Prostate gland (tissue), 2 donors: ENCODE measurements around the gene DLL4. TPM values are rescaled to one million over a fixed set of nuclear protein-coding genes. Genes with fewer than 3 reads are reported as not detected.

Experiments
- DNase-seq: peaks from one replicate; pipeline ENCODE4 v3.0.0-alpha.2; 2019; ENCODE audit warnings: low spot score
- H3K27ac ChIP-seq, 2 donors: fragments of 200-600 bp; sonication (generic); 2 replicates each; pipeline ENCODE4 v1.5.1; 2017 to 2019
- H3K27me3 ChIP-seq: fragments of 200-600 bp; sonication (generic); replicated peaks from 2 replicates; pipeline ENCODE4 v1.5.1; 2019; ENCODE audit not compliant: insufficient read depth
- H3K36me3 ChIP-seq, 2 donors: fragments of 200-600 bp; sonication (generic); 1 replicate in 1 of 2; 2 replicates in 1 of 2; pipeline versions ENCODE4 v1.5.1 to v1.8.1; 2017 to 2019
- H3K4me1 ChIP-seq: fragments of 200-600 bp; sonication (generic); replicated peaks from 2 replicates; pipeline ENCODE4 v1.5.1; 2019
- H3K4me3 ChIP-seq, 2 donors: fragments of 200-600 bp; sonication (generic); 2 replicates each; pipeline ENCODE4 v1.5.1; 2017 to 2019
- H3K9me3 ChIP-seq: fragments of 200-600 bp; sonication (generic); 2 replicates; pipeline ENCODE4 v1.5.1; 2017
- POLR2A ChIP-seq: fragments of 450-650 bp; IDR thresholded peaks from one replicate; pipeline ENCODE4 v1.6.1; 2016; ENCODE audit warnings: antibody characterized with exemption, mild to moderate bottlenecking
- POLR2AphosphoS5 ChIP-seq: sonication (generic); formaldehyde crosslinking; IDR thresholded peaks from one replicate; pipeline ENCODE4 v1.6.1; 2017; ENCODE audit warnings: antibody characterized with exemption
- WGBS: methylation state at CpG from one replicate; pipeline ENCODE4 v1.1.5; 2018; 5-methylcytosine and 5-hydroxymethylcytosine counted together
- intact Hi-C: fragments of 100-400 bp; cut with DNase I; formaldehyde crosslinking; loops from one replicate; pipeline ENCODE4 v1.14.2; 2022
- total RNA-seq, 2 donors: library from RNA; depleted of rRNA; stranded (reverse); fragments of >200 nt; gene quantifications; one replicate each; pipeline ENCODE4 v1.1.0, GENCODE V29; 2016
- TF ChIP-seq, protein P1 (sequence below), 4 experiments: fragments of 200-600 bp in 2 of 4; fragments of 450-650 bp in 2 of 4; sonication (generic) in 2 of 4; IDR thresholded peaks; 1 replicate in 3 of 4; 2 replicates in 1 of 4; pipeline ENCODE4 v1.5.1; 2016 to 2019; ENCODE audit warnings: antibody characterized with exemption in 4 of 4, mild to moderate bottlenecking in 2 of 4, moderate library complexity in 2 of 4

Gene DLL4
- total RNA-seq, 2 donors from 2014 or later = 6.2 to 6.5 TPM

DNA sequence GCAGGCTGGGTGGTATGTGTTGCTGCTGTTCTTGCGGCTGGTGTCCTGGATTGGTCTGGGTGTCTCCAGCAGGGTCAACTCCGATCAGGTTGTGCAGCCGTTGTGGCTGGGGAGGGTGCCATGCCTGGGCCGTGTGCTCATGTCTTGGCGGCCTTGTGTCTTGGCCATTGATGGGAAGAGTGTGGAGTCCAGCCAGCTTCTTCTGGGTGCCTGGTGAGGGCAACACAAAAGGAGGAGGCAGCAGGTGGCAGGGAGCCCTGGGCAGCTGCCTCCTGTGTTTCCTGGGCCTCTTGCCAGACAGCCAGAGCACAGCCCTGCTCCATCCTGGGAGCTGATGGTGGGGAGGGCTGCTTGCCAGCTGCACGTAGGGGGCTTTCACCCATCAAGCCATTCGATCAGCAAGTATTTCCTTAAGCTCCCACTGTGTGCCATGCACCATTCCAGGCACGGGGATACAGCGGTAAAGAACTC, 28.5 kb downstream of the DLL4 start:
- H3K4me3 ChIP-seq = no peak overlapping the region
- 25% methylated on average over 9 of the region's 9 CpGs for WGBS
- DNase-seq = peak; percentile 76
- peak; percentile 44 for TF ChIP-seq POLR2AphosphoS5
- TF ChIP-seq, protein P1, sequence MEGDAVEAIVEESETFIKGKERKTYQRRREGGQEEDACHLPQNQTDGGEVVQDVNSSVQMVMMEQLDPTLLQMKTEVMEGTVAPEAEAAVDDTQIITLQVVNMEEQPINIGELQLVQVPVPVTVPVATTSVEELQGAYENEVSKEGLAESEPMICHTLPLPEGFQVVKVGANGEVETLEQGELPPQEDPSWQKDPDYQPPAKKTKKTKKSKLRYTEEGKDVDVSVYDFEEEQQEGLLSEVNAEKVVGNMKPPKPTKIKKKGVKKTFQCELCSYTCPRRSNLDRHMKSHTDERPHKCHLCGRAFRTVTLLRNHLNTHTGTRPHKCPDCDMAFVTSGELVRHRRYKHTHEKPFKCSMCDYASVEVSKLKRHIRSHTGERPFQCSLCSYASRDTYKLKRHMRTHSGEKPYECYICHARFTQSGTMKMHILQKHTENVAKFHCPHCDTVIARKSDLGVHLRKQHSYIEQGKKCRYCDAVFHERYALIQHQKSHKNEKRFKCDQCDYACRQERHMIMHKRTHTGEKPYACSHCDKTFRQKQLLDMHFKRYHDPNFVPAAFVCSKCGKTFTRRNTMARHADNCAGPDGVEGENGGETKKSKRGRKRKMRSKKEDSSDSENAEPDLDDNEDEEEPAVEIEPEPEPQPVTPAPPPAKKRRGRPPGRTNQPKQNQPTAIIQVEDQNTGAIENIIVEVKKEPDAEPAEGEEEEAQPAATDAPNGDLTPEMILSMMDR (IDR thresholded peaks at IDR 0.05) = no peak
- intact Hi-C loops = no loop called here
- H3K4me1 ChIP-seq = peaks cover 5% of the 10 kb centered on the region
- peak overlapping the region; percentile 3 to 51 for H3K27ac ChIP-seq
- no peaks in the 10 kb centered on the region for H3K27me3 ChIP-seq
- no peaks in the 10 kb centered on the region for H3K36me3 ChIP-seq
- no peaks in the 10 kb centered on the region for H3K9me3 ChIP-seq

DNA sequence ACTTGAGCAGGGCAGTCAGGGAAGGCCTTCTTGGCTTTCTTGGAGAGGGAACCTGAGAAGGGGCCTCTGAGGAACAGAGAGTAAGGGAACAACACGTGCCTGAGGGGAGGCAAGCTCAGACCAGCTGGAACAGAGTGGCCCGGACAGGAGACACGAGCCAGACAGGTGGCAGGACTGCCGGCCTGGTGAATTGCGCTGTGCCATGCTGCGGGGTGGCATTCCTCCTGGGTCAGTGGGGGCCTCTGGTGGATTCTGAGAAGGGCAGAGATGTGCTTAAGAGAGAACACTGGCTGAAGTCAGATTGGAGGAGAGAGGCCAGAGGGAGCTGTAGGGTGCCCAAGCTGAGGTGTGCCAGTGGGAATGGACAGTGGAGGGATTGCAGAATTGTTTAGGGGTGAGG, 29.0 kb downstream of the DLL4 start:
- peak overlapping the region in 1 of 2 donors; percentile 51 for H3K27ac ChIP-seq
- 33% methylated on average over 6 of the region's 6 CpGs for WGBS
- TF ChIP-seq POLR2A (no peak), POLR2AphosphoS5 (no peak)
- TF ChIP-seq, protein P1 (IDR thresholded peaks at IDR 0.05) = no peak
- no peaks in the 10 kb centered on the region for H3K36me3 ChIP-seq
- H3K4me3 ChIP-seq = no peak overlapping the region
- DNase-seq = peak; percentile 36
- H3K4me1 ChIP-seq = peaks cover 5% of the 10 kb centered on the region
- H3K9me3 ChIP-seq = no peaks in the 10 kb centered on the region
- H3K27me3 ChIP-seq = no peaks in the 10 kb centered on the region
- intact Hi-C loops = no loop called here

DNA sequence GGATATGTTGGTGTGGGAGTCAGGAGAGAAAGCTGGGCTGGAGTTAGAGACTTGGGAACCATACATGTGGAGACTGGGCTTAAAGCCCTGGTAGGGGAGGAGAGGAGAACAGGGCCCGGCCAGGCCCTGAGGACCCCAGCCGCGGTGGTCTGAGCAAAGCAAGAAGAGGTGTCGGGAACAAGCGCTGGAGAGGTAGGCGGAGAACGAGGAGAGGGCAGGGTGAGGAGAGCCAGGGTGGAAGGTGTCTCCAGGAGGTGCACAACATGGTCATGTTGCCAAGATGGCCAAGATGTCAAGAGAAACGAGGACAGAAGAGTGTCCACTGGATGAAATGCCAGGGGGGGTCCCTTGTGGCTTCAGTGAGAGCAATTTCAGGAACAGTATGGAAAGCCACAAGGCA, 29.6 kb downstream of the DLL4 start:
- TF ChIP-seq, protein P1 (IDR thresholded peaks at IDR 0.05) = no peak
- TF ChIP-seq POLR2AphosphoS5 (no peak), POLR2A (no peak)
- Histone ChIP-seq H3K27me3 (no peaks in the 10 kb centered on the region), H3K4me1 (peaks cover 5% of the 10 kb centered on the region), H3K27ac (no peak overlapping the region), H3K4me3 (no peak overlapping the region), H3K9me3 (no peaks in the 10 kb centered on the region), H3K36me3 (no peaks in the 10 kb centered on the region)
- DNase-seq = no peak
- WGBS = 94% methylated on average over 8 of the region's 8 CpGs
- intact Hi-C loops = no loop called here

DNA sequence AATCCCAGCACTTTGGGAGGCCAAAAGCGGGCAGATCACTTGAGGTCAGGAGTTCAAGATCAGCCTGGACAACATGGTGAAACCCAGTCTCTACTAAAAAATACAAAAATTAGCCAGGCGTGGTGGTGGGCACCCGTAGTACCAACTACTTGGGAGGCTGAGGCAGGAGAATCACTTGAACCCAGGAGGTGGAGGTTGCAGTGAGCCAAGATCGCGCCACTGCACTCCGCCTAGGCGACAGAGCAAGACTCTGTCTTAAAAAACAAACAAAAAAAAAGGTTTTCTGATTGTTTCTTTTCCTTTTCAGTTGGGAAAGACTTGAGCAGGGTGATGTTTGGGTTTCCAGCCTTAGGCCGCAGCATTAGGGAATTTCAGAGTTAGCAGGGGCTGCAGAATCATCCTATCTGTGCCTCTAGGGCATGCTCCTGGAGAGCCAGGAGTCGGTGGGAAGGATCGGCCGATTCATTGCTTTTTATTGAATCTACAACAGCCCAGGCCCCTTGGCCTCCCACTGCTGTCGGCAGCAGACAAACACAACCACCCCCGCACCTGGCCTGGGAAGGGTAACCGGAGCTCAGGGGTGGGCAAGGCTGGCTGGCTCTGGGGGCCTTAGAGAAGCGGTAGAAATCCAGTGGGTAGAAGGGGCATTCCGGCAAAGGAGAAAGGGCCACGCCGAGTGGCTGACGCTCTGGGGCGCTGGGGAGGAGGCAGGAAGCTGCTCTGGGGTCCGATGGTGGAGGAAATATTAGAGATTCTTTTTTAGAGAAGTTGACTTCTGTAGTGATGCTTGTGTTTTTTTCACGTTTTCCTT, 30.4 kb downstream of the DLL4 start:
- H3K36me3 ChIP-seq = no peaks in the 10 kb centered on the region
- no peak for DNase-seq
- TF ChIP-seq POLR2A = no peak
- TF ChIP-seq POLR2AphosphoS5 = no peak
- TF ChIP-seq, protein P1 (IDR thresholded peaks at IDR 0.05) = no peak
- H3K27me3 ChIP-seq = no peaks in the 10 kb centered on the region
- peaks cover 5% of the 10 kb centered on the region for H3K4me1 ChIP-seq
- H3K4me3 ChIP-seq = no peak overlapping the region
- H3K9me3 ChIP-seq = no peaks in the 10 kb centered on the region
- WGBS = 81% methylated on average over 22 of the region's 22 CpGs
- intact Hi-C loops = no loop called here
- H3K27ac ChIP-seq = no peak overlapping the region
